22Rv1 (cell line): ENCODE data around the gene PNMA5.
A peak's percentile ranks its signal among the peaks of the same experiment; 100 is the strongest.
"Not testable (repeated sequence)": the region's sequence is repeated elsewhere in the genome, so short reads cannot be mapped to it uniquely, and the experiment has no call there.

Experiments used
- H3K27ac ChIP-seq: fragments of 450-650 bp; 2 replicates; pipeline ENCODE4 v1.5.1; 2017
- ZFX ChIP-seq: fragments of 450-650 bp; IDR thresholded peaks from 2 replicates; pipeline ENCODE4 v1.6.1; 2017; ENCODE audit warnings: antibody characterized with exemption, borderline replicate concordance
- TF ChIP-seq, protein P1 (sequence below): fragments of 450-650 bp; IDR thresholded peaks from 2 replicates; pipeline ENCODE4 v1.5.1; 2017; ENCODE audit warnings: mild to moderate bottlenecking

Gene PNMA5

GRCh38 chrX:152993933-152994332 is at the start of gene PNMA5:
PNMA5 (minus strand) TSS chrX:152994116; CDS start chrX:152991598, 2,518 bp downstream.
- no peak within 1 kb of the TSS for H3K27ac ChIP-seq
- TF ChIP-seq, protein P1, sequence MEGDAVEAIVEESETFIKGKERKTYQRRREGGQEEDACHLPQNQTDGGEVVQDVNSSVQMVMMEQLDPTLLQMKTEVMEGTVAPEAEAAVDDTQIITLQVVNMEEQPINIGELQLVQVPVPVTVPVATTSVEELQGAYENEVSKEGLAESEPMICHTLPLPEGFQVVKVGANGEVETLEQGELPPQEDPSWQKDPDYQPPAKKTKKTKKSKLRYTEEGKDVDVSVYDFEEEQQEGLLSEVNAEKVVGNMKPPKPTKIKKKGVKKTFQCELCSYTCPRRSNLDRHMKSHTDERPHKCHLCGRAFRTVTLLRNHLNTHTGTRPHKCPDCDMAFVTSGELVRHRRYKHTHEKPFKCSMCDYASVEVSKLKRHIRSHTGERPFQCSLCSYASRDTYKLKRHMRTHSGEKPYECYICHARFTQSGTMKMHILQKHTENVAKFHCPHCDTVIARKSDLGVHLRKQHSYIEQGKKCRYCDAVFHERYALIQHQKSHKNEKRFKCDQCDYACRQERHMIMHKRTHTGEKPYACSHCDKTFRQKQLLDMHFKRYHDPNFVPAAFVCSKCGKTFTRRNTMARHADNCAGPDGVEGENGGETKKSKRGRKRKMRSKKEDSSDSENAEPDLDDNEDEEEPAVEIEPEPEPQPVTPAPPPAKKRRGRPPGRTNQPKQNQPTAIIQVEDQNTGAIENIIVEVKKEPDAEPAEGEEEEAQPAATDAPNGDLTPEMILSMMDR, result no peak
- no peak for TF ChIP-seq ZFX

DNA sequence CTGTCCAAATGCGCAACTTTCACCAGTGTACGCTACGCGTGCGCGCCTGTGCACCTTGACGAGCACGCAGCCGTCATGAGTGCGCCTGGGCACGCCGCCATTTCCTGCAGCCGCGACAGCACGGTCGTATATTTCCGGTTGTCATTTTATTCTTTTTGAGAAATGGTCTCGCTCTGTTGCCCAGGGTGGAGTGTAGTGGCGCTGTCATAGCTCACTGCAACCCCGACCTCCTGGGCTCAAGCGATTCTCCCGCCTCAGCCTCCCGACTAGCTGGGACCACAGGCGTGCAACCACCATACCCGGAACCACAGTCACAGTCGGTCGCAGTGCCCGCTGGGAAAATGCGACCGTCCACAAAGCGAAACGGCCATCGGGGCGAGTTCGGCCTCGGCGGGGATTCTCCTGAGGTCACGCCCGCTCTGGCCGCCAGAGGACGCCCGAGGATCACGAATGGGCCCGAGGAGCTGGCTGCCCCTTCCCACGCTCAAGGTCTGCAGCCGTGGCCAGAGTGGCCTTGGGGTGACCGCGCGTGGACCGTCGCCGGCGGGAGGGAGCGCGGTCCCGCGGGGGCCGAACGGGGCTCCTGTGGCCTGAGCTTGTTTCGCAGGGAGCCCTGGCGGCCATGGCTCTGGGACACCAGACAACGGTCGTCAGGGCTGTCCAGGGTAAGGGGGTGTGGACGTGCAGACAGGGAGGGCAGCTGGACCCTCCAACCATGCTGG is 38.6 kb upstream of the PNMA5 start:
- no peak for TF ChIP-seq ZFX
- TF ChIP-seq, protein P1, result peak; percentile 80
- no peak overlapping the region; the same call in 1 of the 2 replicates for H3K27ac ChIP-seq

- TF ChIP-seq ZFX, result no peak
- TF ChIP-seq, protein P1, result no peak
- H3K27ac ChIP-seq, result no peak overlapping the region
Observed at GRCh38 chrX:153030801-153031200, 36.9 kb upstream of the PNMA5 start.

DNA sequence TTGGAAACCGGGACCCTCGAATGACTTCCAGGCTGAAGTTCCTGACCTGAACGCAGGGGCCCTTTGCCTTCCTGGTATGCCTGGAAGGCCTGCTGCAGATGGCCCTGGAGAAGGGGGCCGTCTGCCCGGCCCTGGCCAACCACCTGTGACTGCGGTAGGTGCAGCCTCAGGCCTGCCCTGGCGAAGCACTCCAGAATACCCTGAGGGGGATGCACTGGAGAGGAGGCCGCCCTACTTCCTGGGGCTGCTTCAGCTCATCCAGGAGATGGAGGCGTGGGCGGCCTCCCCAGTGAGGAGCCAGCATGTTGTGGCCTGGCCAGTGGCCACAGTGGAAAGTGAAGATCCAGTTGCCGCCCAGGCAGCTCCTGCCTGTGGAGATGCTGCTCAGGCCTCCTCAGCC is 36.0 kb upstream of the PNMA5 start:
- no peak overlapping the region for H3K27ac ChIP-seq
- TF ChIP-seq ZFX, result no peak
- TF ChIP-seq, protein P1, result no peak

- TF ChIP-seq, protein P1, result no peak
- TF ChIP-seq ZFX, result no peak
Observed at GRCh38 chrX:153029162-153029561, 35.2 kb upstream of the PNMA5 start.

GRCh38 chrX:153028487-153028886 is 34.6 kb upstream of the PNMA5 start:
- H3K27ac ChIP-seq, result not testable (repeated sequence)

More at GRCh38 chrX:153029162-153029561, 35.2 kb upstream of the PNMA5 start:
- H3K27ac ChIP-seq, result no peak overlapping the region

- H3K27ac ChIP-seq, result not testable (repeated sequence)
Observed at GRCh38 chrX:153026501-153026900, 32.6 kb upstream of the PNMA5 start.

DNA sequence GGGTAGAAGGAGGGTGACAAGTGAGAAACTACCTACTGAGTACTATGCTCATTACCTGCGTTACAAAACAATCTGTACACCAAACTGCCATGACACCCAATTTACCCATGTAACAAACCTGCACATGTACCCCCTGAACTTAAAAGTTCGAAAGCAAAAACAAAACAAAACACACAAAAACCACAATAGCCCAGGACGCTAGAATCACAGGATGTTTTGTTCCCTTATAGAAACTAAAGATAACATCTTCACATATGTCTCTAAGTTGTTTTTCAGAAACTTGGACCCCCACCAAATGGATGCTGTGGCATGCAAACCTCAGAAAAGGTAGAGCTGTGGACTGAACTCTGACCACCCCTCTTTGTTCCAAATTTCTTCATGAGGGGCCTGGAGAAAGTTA is 25.2 kb upstream of the PNMA5 start:
- no peak for TF ChIP-seq ZFX
- TF ChIP-seq, protein P1, result no peak
- H3K27ac ChIP-seq, result no peak overlapping the region

DNA sequence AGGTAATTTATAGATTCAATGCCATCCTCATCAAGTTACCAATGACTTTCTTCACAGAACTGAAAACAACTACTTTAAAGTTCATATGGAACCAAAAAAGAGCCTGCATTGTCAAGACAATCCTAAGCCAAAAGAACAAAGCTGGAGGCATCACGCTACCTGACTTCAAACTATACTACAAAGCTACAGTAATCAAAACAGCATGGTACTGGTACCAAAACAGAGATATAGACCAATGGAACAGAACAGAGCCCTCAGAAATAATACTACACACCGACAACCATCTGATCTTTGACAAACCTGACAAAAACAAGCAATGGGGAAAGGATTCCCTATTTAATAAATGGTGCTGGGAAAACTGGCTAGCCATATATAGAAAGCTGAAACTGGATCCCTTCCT is 23.3 kb upstream of the PNMA5 start:
- not testable (repeated sequence) for H3K27ac ChIP-seq
